ENCODE data around the gene CD151. TPM values are rescaled to one million over a fixed set of nuclear protein-coding genes. Genes with fewer than 3 reads are reported as not detected.

The CD151 gene
- total and polyA plus RNA-seq, 2 donors, result 19.5 to 82.3 TPM

GRCh38 chr11:810040-810567, 22.6 kb upstream of the CD151 start:
- Histone ChIP-seq H3K36me3 (ENCODE audit: control insufficient read depth in 2 of 2, insufficient read depth in 2 of 2, low read length in 1 of 2) (peaks cover 30 to 33% of the 10 kb centered on the region in 2 donors), H3K4me1 (ENCODE audit: control insufficient read depth in 2 of 2, insufficient read depth in 2 of 2, low read length in 2 of 2) (peaks cover 21 to 28% of the 10 kb centered on the region in 2 donors)
- DNase-seq (ENCODE audit: low read depth in 6 of 9, low spot score in 9 of 9), result no peak

GRCh38 chr11:811446-812245, 21.1 kb upstream of the CD151 start:
- H3K27me3 ChIP-seq (ENCODE audit: control insufficient read depth in 2 of 2, insufficient read depth in 1 of 2, low read length in 1 of 2), result no peaks in the 10 kb centered on the region
- DNase-seq (ENCODE audit: low read depth in 6 of 9, low spot score in 9 of 9), result no peak
- 88% methylated on average over 14 of the region's 14 CpGs for WGBS
- H3K4me3 ChIP-seq (ENCODE audit: low read length in 2 of 2), result no peak overlapping the region
- peaks cover 17 to 24% of the 10 kb centered on the region in 2 donors for H3K4me1 ChIP-seq (ENCODE audit: control insufficient read depth in 2 of 2, insufficient read depth in 2 of 2, low read length in 2 of 2)
- H3K27ac ChIP-seq (ENCODE audit: low read depth in 1 of 2, low read length in 1 of 2), result no peak overlapping the region
- H3K36me3 ChIP-seq (ENCODE audit: control insufficient read depth in 2 of 2, insufficient read depth in 2 of 2, low read length in 1 of 2), result peaks cover 34 to 35% of the 10 kb centered on the region in 2 donors
- H3K9me3 ChIP-seq (ENCODE audit: control insufficient read depth in 2 of 2, insufficient read depth in 1 of 2, low read length in 1 of 2), result no peaks in the 10 kb centered on the region

More at GRCh38 chr11:810040-810567, 22.6 kb upstream of the CD151 start:
- peak overlapping the region; percentile 70 to 83 for H3K4me3 ChIP-seq (ENCODE audit: low read length in 2 of 2)
- H3K27ac ChIP-seq (ENCODE audit: low read depth in 1 of 2, low read length in 1 of 2), result peak overlapping the region; percentile 43 to 85
- WGBS, result under 1% methylated on average over 55 of the region's 55 CpGs
- no peaks in the 10 kb centered on the region for H3K27me3 ChIP-seq (ENCODE audit: control insufficient read depth in 2 of 2, insufficient read depth in 1 of 2, low read length in 1 of 2)
- H3K9me3 ChIP-seq (ENCODE audit: control insufficient read depth in 2 of 2, insufficient read depth in 1 of 2, low read length in 1 of 2), result peaks cover 0 to 5% of the 10 kb centered on the region in 2 donors

GRCh38 chr11:812390-812789, 20.4 kb upstream of the CD151 start:
- Histone ChIP-seq H3K27me3 (ENCODE audit: control insufficient read depth in 2 of 2, insufficient read depth in 1 of 2, low read length in 1 of 2) (no peaks in the 10 kb centered on the region), H3K27ac (ENCODE audit: low read depth in 1 of 2, low read length in 1 of 2) (no peak overlapping the region), H3K4me1 (ENCODE audit: control insufficient read depth in 2 of 2, insufficient read depth in 2 of 2, low read length in 2 of 2) (peaks cover 17 to 24% of the 10 kb centered on the region in 2 donors), H3K4me3 (ENCODE audit: low read length in 2 of 2) (no peak overlapping the region), H3K36me3 (ENCODE audit: control insufficient read depth in 2 of 2, insufficient read depth in 2 of 2, low read length in 1 of 2) (peaks cover 34 to 35% of the 10 kb centered on the region in 2 donors), H3K9me3 (ENCODE audit: control insufficient read depth in 2 of 2, insufficient read depth in 1 of 2, low read length in 1 of 2) (no peaks in the 10 kb centered on the region)
- over 99% methylated on average over 3 of the region's 3 CpGs for WGBS
- DNase-seq (ENCODE audit: low read depth in 6 of 9, low spot score in 9 of 9), result no peak

GRCh38 chr11:813072-813455, 19.7 kb upstream of the CD151 start:
- DNase-seq (ENCODE audit: low read depth in 6 of 9, low spot score in 9 of 9), result no peak
- no peaks in the 10 kb centered on the region for H3K27me3 ChIP-seq (ENCODE audit: control insufficient read depth in 2 of 2, insufficient read depth in 1 of 2, low read length in 1 of 2)
- H3K4me1 ChIP-seq (ENCODE audit: control insufficient read depth in 2 of 2, insufficient read depth in 2 of 2, low read length in 2 of 2), result peaks cover 17 to 24% of the 10 kb centered on the region in 2 donors
- WGBS, result 95% methylated on average over 6 of the region's 6 CpGs
- no peak overlapping the region for H3K27ac ChIP-seq (ENCODE audit: low read depth in 1 of 2, low read length in 1 of 2)
- H3K9me3 ChIP-seq (ENCODE audit: control insufficient read depth in 2 of 2, insufficient read depth in 1 of 2, low read length in 1 of 2), result no peaks in the 10 kb centered on the region
- H3K4me3 ChIP-seq (ENCODE audit: low read length in 2 of 2), result no peak overlapping the region
- H3K36me3 ChIP-seq (ENCODE audit: control insufficient read depth in 2 of 2, insufficient read depth in 2 of 2, low read length in 1 of 2), result peaks cover 34 to 35% of the 10 kb centered on the region in 2 donors

GRCh38 chr11:813456-814096, 19.2 kb upstream of the CD151 start:
- no peaks in the 10 kb centered on the region for H3K9me3 ChIP-seq (ENCODE audit: control insufficient read depth in 2 of 2, insufficient read depth in 1 of 2, low read length in 1 of 2)
- peaks cover 15 to 21% of the 10 kb centered on the region in 2 donors for H3K4me1 ChIP-seq (ENCODE audit: control insufficient read depth in 2 of 2, insufficient read depth in 2 of 2, low read length in 2 of 2)
- H3K27ac ChIP-seq (ENCODE audit: low read depth in 1 of 2, low read length in 1 of 2), result no peak overlapping the region
- 93% methylated on average over 9 of the region's 9 CpGs for WGBS
- no peaks in the 10 kb centered on the region for H3K27me3 ChIP-seq (ENCODE audit: control insufficient read depth in 2 of 2, insufficient read depth in 1 of 2, low read length in 1 of 2)
- no peak for DNase-seq (ENCODE audit: low read depth in 6 of 9, low spot score in 9 of 9)
- no peak overlapping the region for H3K4me3 ChIP-seq (ENCODE audit: low read length in 2 of 2)
- H3K36me3 ChIP-seq (ENCODE audit: control insufficient read depth in 2 of 2, insufficient read depth in 2 of 2, low read length in 1 of 2), result peaks cover 34 to 35% of the 10 kb centered on the region in 2 donors

- H3K4me1 ChIP-seq (ENCODE audit: control insufficient read depth in 2 of 2, insufficient read depth in 2 of 2, low read length in 2 of 2), result peaks cover 14 to 26% of the 10 kb centered on the region in 2 donors
- H3K27me3 ChIP-seq (ENCODE audit: control insufficient read depth in 2 of 2, insufficient read depth in 1 of 2, low read length in 1 of 2), result no peaks in the 10 kb centered on the region
- no peaks in the 10 kb centered on the region for H3K9me3 ChIP-seq (ENCODE audit: control insufficient read depth in 2 of 2, insufficient read depth in 1 of 2, low read length in 1 of 2)
- no peak overlapping the region for H3K27ac ChIP-seq (ENCODE audit: low read depth in 1 of 2, low read length in 1 of 2)
- DNase-seq (ENCODE audit: low read depth in 6 of 9, low spot score in 9 of 9), result no peak
- H3K4me3 ChIP-seq (ENCODE audit: low read length in 2 of 2), result no peak overlapping the region
- H3K36me3 ChIP-seq (ENCODE audit: control insufficient read depth in 2 of 2, insufficient read depth in 2 of 2, low read length in 1 of 2), result peaks cover 33 to 37% of the 10 kb centered on the region in 2 donors
- WGBS, result 97% methylated on average over 11 of the region's 11 CpGs
Measured at GRCh38 chr11:815675-816432, 16.9 kb upstream of the CD151 start.

GRCh38 chr11:816433-816779, 16.3 kb upstream of the CD151 start:
- no peaks in the 10 kb centered on the region for H3K27me3 ChIP-seq (ENCODE audit: control insufficient read depth in 2 of 2, insufficient read depth in 1 of 2, low read length in 1 of 2)
- H3K27ac ChIP-seq (ENCODE audit: low read depth in 1 of 2, low read length in 1 of 2), result no peak overlapping the region
- no peak overlapping the region for H3K4me3 ChIP-seq (ENCODE audit: low read length in 2 of 2)
- no peaks in the 10 kb centered on the region for H3K9me3 ChIP-seq (ENCODE audit: control insufficient read depth in 2 of 2, insufficient read depth in 1 of 2, low read length in 1 of 2)
- DNase-seq (ENCODE audit: low read depth in 6 of 9, low spot score in 9 of 9), result no peak
- H3K4me1 ChIP-seq (ENCODE audit: control insufficient read depth in 2 of 2, insufficient read depth in 2 of 2, low read length in 2 of 2), result peaks cover 12 to 26% of the 10 kb centered on the region in 2 donors
- 93% methylated on average over 11 of the region's 11 CpGs for WGBS
- H3K36me3 ChIP-seq (ENCODE audit: control insufficient read depth in 2 of 2, insufficient read depth in 2 of 2, low read length in 1 of 2), result peaks cover 27 to 36% of the 10 kb centered on the region in 2 donors

- Histone ChIP-seq H3K27ac (ENCODE audit: low read depth in 1 of 2, low read length in 1 of 2) (peak within 1 kb of the TSS; percentile 83 to 94), H3K4me3 (ENCODE audit: low read length in 2 of 2) (peak within 1 kb of the TSS; percentile 52 to 95), H3K36me3 (ENCODE audit: control insufficient read depth in 2 of 2, insufficient read depth in 2 of 2, low read length in 1 of 2) (peaks cover 11 to 32% of the 10 kb centered on the region in 2 donors), H3K4me1 (ENCODE audit: control insufficient read depth in 2 of 2, insufficient read depth in 2 of 2, low read length in 2 of 2) (peaks cover 12 to 25% of the 10 kb centered on the region in 2 donors), H3K9me3 (ENCODE audit: control insufficient read depth in 2 of 2, insufficient read depth in 1 of 2, low read length in 1 of 2) (no peaks in the 10 kb centered on the region), H3K27me3 (ENCODE audit: control insufficient read depth in 2 of 2, insufficient read depth in 1 of 2, low read length in 1 of 2) (no peaks in the 10 kb centered on the region)
- 55% methylated on average over 20 of the region's 20 CpGs for WGBS
- no peak for DNase-seq (ENCODE audit: low read depth in 6 of 9, low spot score in 9 of 9)
Measured at GRCh38 chr11:818396-819128, 14.2 kb upstream of the CD151 start, which contains the start of gene PNPLA2. PNPLA2 (plus strand) TSS chr11:818914; CDS start chr11:819719, 805 bp downstream.

Data from thymus (tissue), 11 donors.